CD4-positive, alpha-beta T cell treated with Interleukin-4 for 4 hours (primary cell): ENCODE data around the gene RTEL1.
"Not testable (repeated sequence)": the region's sequence is repeated elsewhere in the genome, so short reads cannot be mapped to it uniquely, and the experiment has no call there.

Experiments
- DNase-seq: peaks from one replicate; pipeline ENCODE4 v3.0.0-alpha.2; 2020

The RTEL1 gene

GRCh38 chr20:63701051-63701328, 42.9 kb downstream of the RTEL1 start:
- no peak for DNase-seq

- DNase-seq, result no peak
Observed at GRCh38 chr20:63701329-63702035, 43.4 kb downstream of the RTEL1 start.

GRCh38 chr20:63702036-63702665, 44.0 kb downstream of the RTEL1 start:
- no peak for DNase-seq

- DNase-seq, result no peak
Observed at GRCh38 chr20:63702751-63703470, 44.8 kb downstream of the RTEL1 start.

GRCh38 chr20:63703471-63703975, 45.4 kb downstream of the RTEL1 start:
- no peak for DNase-seq

- no peak for DNase-seq
Observed at GRCh38 chr20:63703976-63704748, 46.0 kb downstream of the RTEL1 start.

- DNase-seq, result no peak
Observed at GRCh38 chr20:63704749-63705117, 46.6 kb downstream of the RTEL1 start.

- no peak for DNase-seq
Observed at GRCh38 chr20:63705232-63706026, 47.3 kb downstream of the RTEL1 start.

- DNase-seq, result no peak
Observed at GRCh38 chr20:63706027-63706695, 48.0 kb downstream of the RTEL1 start.

- peak; percentile 62 for DNase-seq
Observed at GRCh38 chr20:63706852-63707557, 48.9 kb downstream of the RTEL1 start.

- DNase-seq, result peak; percentile 87
Observed at GRCh38 chr20:63707558-63708300, 49.6 kb downstream of the RTEL1 start, which contains the start of the genes ARFRP1 and ZGPAT. TSS of gene ARFRP1 (minus strand) at chr20:63707976. CDS start at chr20:63707091, 885 bp downstream. TSS of gene ZGPAT (plus strand) at chr20:63708039. CDS start at chr20:63708581, 542 bp downstream.

- no peak for DNase-seq
Observed at GRCh38 chr20:63708301-63709148, 50.4 kb downstream of the RTEL1 start.

- DNase-seq, result no peak
Observed at GRCh38 chr20:63709149-63709527, 51.0 kb downstream of the RTEL1 start.

GRCh38 chr20:63711085-63711645, 53.1 kb downstream of the RTEL1 start:
- DNase-seq, result no peak

- no peak for DNase-seq
Observed at GRCh38 chr20:63712191-63712590, 54.1 kb downstream of the RTEL1 start.

- no peak for DNase-seq
Observed at GRCh38 chr20:63714858-63715257, 56.7 kb downstream of the RTEL1 start.

- DNase-seq, result no peak
Observed at GRCh38 chr20:63718996-63719395, 60.9 kb downstream of the RTEL1 start.

GRCh38 chr20:63722967-63723622, 65.0 kb downstream of the RTEL1 start:
- not testable (repeated sequence) for DNase-seq
